Measurements from ENCODE around the gene PLD5.

- TF ChIP-seq CTCF (IDR thresholded peaks at IDR 0.05; ENCODE audit: low read depth, low read length, poor library complexity, severe bottlenecking) (no peak), EZH2phosphoT487 (IDR thresholded peaks at IDR 0.05; ENCODE audit: borderline replicate concordance, low read length) (no peak)
Measured at GRCh38 chr1:242440757-242441156, 83.7 kb downstream of the PLD5 start.

Data from DOHH2 (cell line).